Left lung (tissue), 10 donors: ENCODE measurements around the gene MYBPH. TPM values are rescaled to one million over a fixed set of nuclear protein-coding genes. Genes with fewer than 3 reads are reported as not detected.

ENCODE experiments used
- ATAC-seq: fragments of 200-7000 bp; cut with Tn5 transposase; one replicate; pipeline ENCODE4 v1.9.1; 2020; ENCODE audit warnings: moderate library complexity
- DNase-seq, 4 donors: peaks; one replicate each; pipeline ENCODE4 v3.0.0-alpha.2; 2013 to 2020
- H3K27ac ChIP-seq, 2 donors: fragments of 200-600 bp; sonication (generic) in 1 of 2; one replicate each; pipeline versions ENCODE4 v1.5.0 to v1.8.0; 2020 to 2021
- H3K27me3 ChIP-seq, 2 donors: fragments of 200-600 bp; sonication (generic) in 1 of 2; one replicate each; pipeline versions ENCODE4 v1.5.0 to v1.8.0; 2020 to 2021
- H3K36me3 ChIP-seq, 2 donors: fragments of 200-600 bp; sonication (generic) in 1 of 2; one replicate each; pipeline versions ENCODE4 v1.5.0 to v1.8.0; 2020 to 2021
- H3K4me1 ChIP-seq, 2 donors: fragments of 200-600 bp; one replicate each; pipeline ENCODE4 v1.8.0; 2021
- H3K4me3 ChIP-seq, 2 donors: fragments of 200-600 bp; sonication (generic) in 1 of 2; one replicate each; pipeline versions ENCODE4 v1.5.0 to v1.8.0; 2020 to 2021; ENCODE audit warnings: mild to moderate bottlenecking in 1 of 2
- H3K9me3 ChIP-seq, 2 donors: fragments of 200-600 bp; sonication (generic) in 1 of 2; one replicate each; pipeline versions ENCODE4 v1.5.0 to v1.8.0; 2020 to 2021
- CTCF ChIP-seq, 2 donors: fragments of 200-600 bp; sonication (generic) in 1 of 2; IDR thresholded peaks; one replicate each; pipeline versions ENCODE4 v1.5.0 to v1.8.0; 2021; ENCODE audit warnings: antibody characterized with exemption in 2 of 2
- intact Hi-C, 2 donors: fragments of 100-400 bp; cut with DNase I; formaldehyde crosslinking; loops; one replicate each; pipeline versions ENCODE4 v1.11.2 to v1.14.2; 2022
- polyA plus RNA-seq, 6 donors: library from polyadenylated mRNA; unstranded; fragments of 120-200 nt; gene quantifications; one replicate each; pipeline ENCODE4 v1.2.1, GENCODE V29; 2013; ENCODE audit not compliant: insufficient read length in 6 of 6
- total RNA-seq, 2 donors: library from RNA; stranded (reverse); fragmentation: NEBNext Ultra II Directional; extraction: Animal tissue kit (Norgen Biotek cat#: 25700); gene quantifications; one replicate each; pipeline ENCODE4 v1.2.1, GENCODE V29; 2021
- donor health status: DM: no; HTN: yes; CAD: no.
- donor health status: DM: no; HTN: no; CAD: no.

The MYBPH gene
- total and polyA plus RNA-seq, 8 donors, result 0.07 to 1.3 (median 0.34) TPM; not detected in 4

DNA sequence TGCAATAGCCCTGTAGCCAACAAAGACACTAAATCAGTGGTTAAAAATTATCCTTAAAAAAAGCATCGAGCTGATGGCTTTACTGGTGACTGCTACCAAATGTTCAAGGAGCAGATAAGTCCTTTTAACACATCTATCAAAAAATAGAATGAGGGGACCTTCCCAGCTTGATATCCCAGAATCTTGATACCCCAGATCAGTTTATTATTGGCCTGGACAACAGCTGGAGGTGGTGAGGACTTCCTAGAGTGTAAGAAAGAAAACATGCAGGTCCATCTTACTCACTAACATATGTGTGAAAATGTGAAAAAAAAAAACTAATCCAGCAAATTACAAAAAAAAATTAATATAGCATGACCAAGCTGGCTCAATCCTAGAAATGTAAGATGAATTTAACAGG lies 32.6 kb upstream of the MYBPH start:
- Histone ChIP-seq H3K36me3 (no peaks in the 10 kb centered on the region), H3K4me3 (no peak overlapping the region), H3K27me3 (no peaks in the 10 kb centered on the region), H3K4me1 (peaks cover 0 to 3% of the 10 kb centered on the region in 2 donors), H3K27ac (no peak overlapping the region), H3K9me3 (no peaks in the 10 kb centered on the region)
- no peak for ATAC-seq
- no peak for TF ChIP-seq CTCF (IDR thresholded peaks at IDR 0.05)
- DNase-seq, result no peak
- intact Hi-C loops, result no loop called here

DNA sequence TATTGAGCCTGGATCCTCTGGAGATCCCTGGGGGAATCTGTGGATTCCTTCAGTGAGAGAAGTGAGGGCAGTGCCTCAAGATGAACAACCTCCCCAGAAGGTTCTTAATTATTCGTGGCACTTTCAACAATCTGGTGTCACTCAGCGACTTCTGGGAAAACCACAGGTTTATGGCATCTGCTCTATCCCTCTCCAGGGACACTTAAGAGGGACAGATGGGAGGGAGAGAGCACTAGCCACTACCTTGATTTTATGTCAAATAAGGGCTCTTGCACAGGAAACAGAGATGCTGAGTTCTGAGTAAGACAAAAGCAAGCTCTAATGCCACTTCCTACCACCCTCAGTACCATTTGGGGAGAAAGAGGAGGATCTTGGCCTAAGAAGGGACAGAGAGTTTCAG lies 32.1 kb upstream of the MYBPH start:
- no peak for TF ChIP-seq CTCF (IDR thresholded peaks at IDR 0.05)
- Histone ChIP-seq H3K27ac (no peak overlapping the region), H3K36me3 (no peaks in the 10 kb centered on the region), H3K4me1 (peaks cover 0 to 7% of the 10 kb centered on the region in 2 donors), H3K27me3 (no peaks in the 10 kb centered on the region), H3K9me3 (no peaks in the 10 kb centered on the region), H3K4me3 (no peak overlapping the region)
- ATAC-seq (no peak), DNase-seq (no peak)
- intact Hi-C loops, result no loop called here

- intact Hi-C loops, result no loop called here
- no peaks in the 10 kb centered on the region for H3K9me3 ChIP-seq
Measured at GRCh38 chr1:203206129-203206687, 30.6 kb upstream of the MYBPH start.

DNA sequence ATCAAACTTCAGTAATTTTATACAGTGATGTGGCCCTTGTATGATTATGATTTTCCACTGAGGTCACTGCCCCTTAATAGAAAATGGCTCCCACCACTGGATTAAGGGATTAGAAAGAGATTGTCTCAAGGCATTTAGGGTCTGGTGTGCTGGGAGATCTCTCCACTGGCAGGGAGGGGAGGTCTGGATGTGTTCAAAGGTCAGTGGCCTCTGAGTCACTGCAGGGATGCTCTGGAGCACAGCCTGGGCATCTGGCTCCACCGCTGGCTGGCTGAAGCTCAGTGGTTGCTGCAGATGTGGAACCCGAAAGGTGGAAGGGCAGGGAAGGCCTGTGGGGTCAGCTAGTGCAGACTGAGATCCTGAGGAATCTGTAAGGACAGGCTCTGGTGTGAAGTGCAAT lies 29.1 kb upstream of the MYBPH start:
- no peak for ATAC-seq
- no peak overlapping the region for H3K27ac ChIP-seq
- H3K27me3 ChIP-seq, result no peaks in the 10 kb centered on the region
- H3K9me3 ChIP-seq, result no peaks in the 10 kb centered on the region
- H3K4me3 ChIP-seq, result no peak overlapping the region
- peaks cover 3 to 36% of the 10 kb centered on the region in 2 donors for H3K4me1 ChIP-seq
- intact Hi-C loops, result no loop called here
- TF ChIP-seq CTCF (IDR thresholded peaks at IDR 0.05), result no peak
- no peak for DNase-seq
- H3K36me3 ChIP-seq, result no peaks in the 10 kb centered on the region

More at GRCh38 chr1:203206129-203206687, 30.6 kb upstream of the MYBPH start:
- TF ChIP-seq CTCF (IDR thresholded peaks at IDR 0.05), result no peak
- DNase-seq (no peak), ATAC-seq (no peak)
- no peaks in the 10 kb centered on the region for H3K36me3 ChIP-seq
- no peak overlapping the region for H3K27ac ChIP-seq
- peaks cover 0 to 22% of the 10 kb centered on the region in 2 donors for H3K4me1 ChIP-seq
- no peaks in the 10 kb centered on the region for H3K27me3 ChIP-seq
- no peak overlapping the region for H3K4me3 ChIP-seq

DNA sequence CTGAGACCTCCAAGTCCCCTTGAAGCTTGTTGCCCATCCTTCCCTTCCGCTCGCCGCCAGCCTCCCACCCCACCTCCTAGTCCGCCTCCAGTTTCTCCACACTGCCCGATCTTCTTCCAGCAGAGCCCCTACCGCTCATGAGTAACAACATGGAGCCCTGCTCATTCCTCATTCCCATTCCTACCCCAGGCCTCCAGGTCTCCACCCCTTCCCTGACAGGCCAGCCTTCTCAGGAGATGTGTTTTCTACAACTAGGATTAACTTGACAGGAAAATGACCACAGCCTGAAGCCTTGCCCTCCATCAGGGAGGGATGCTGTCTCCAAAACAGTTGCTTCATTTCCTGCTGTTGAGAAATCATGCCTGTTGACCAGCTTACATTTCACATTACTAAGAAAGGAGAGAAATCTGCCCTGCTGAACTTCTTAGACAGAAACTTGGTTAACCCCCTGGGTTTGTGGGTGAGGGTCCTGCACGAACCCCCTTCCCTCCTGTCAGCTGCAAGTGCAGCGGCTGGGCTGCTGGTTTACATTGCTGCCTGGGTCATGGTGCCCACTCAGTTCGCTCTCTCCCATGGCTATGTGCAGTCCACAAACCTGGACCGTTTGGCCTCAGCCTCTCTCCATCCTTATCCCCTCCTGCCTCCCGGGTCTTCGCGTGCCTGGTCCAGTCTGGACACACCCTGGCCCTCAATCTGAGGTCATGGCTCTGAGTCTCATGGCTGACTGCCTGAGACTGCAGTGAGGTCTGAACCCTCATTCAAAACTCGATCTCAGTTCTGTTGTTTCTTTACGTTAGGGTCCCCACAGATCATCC lies 27.0 kb upstream of the MYBPH start:
- no peak for TF ChIP-seq CTCF (IDR thresholded peaks at IDR 0.05)
- H3K27me3 ChIP-seq, result no peaks in the 10 kb centered on the region
- no peaks in the 10 kb centered on the region for H3K36me3 ChIP-seq
- H3K4me3 ChIP-seq, result no peak overlapping the region
- ATAC-seq (peak; percentile 64), DNase-seq (peak in 3 of 4 donors; percentile 63 to 84 (median 67))
- H3K4me1 ChIP-seq, result peaks cover 9 to 47% of the 10 kb centered on the region in 2 donors
- intact Hi-C loops, result no loop called here
- no peaks in the 10 kb centered on the region for H3K9me3 ChIP-seq
- peak overlapping the region; percentile 61 to 68 for H3K27ac ChIP-seq
